K562 (cell line): ENCODE results near the gene C2CD2. TPM values are rescaled to one million over a fixed set of nuclear protein-coding genes. Genes with fewer than 3 reads are reported as not detected.

ENCODE experiments used
- NUFIP1 ChIP-seq: fragments of 450-650 bp; IDR thresholded peaks from 2 replicates; pipeline ENCODE4 v1.6.1; 2018; ENCODE audit not compliant: partially characterized antibody
- PML ChIP-seq: IDR thresholded peaks from 2 replicates; pipeline ENCODE4 v1.6.1; 2012; ENCODE audit warnings: low read length, inconsistent platforms
- RERE ChIP-seq: sonication (generic); formaldehyde crosslinking; IDR thresholded peaks from 2 replicates; pipeline ENCODE4 v1.8.0; 2023; ENCODE audit warnings: missing genetic modification reagents, mild to moderate bottlenecking, borderline replicate concordance
- U2AF2 ChIP-seq: fragments of 200-400 bp; formaldehyde crosslinking; optimal IDR thresholded peaks from 2 replicates; pipeline ENCODE3; 2017; ENCODE audit warnings: low read depth, mild to moderate bottlenecking, low read length
- ZNF780A ChIP-seq: fragments of 250-450 bp; sonication (Bioruptor Pico); IDR thresholded peaks from 2 replicates; pipeline ENCODE4 v1.5.0; 2021; ENCODE audit warnings: mild to moderate bottlenecking
- polyA plus RNA-seq, 8 experiments: library from polyadenylated mRNA; depleted of rRNA in 4 of 8; stranded (reverse) in 5 of 8; unstranded in 3 of 8; fragments of >200 nt; fragmentation: Nextera tagmentation in 2 of 8; fragmentation: Illumina TruSeq in 1 of 8; extraction: Ambion mirVana in 2 of 8; extraction: Trizol in 1 of 8; gene quantifications; 2 replicates each; pipeline versions ENCODE4 v1.2.1 to v1.2.3, GENCODE V29; 2011 to 2014; ENCODE audit warnings: inconsistent platforms in 1 of 8, missing spikeins in 1 of 8
- total RNA-seq, 7 experiments: library from RNA; depleted of rRNA in 6 of 7; stranded (reverse); fragments of >200 nt in 6 of 7; fragmentation: Illumina TruSeq in 2 of 7; extraction: Trizol in 2 of 7; gene quantifications; 2 replicates each; pipeline versions ENCODE4 v1.2.1 to v1.2.3, GENCODE V29; 2011 to 2021; ENCODE audit warnings: low replicate concordance in 1 of 7
- TF ChIP-seq, protein P1 (sequence below): fragments of 250-450 bp; sonication (Bioruptor Pico); IDR thresholded peaks from 2 replicates; pipeline ENCODE4 v1.9.0; 2021; ENCODE audit warnings: mild to moderate bottlenecking, inconsistent platforms
- TF ChIP-seq, protein P2 (sequence below), 2 experiments: fragments of 450-650 bp in 1 of 2; sonication (generic) in 1 of 2; formaldehyde crosslinking in 1 of 2; IDR thresholded peaks; 2 replicates each; pipeline versions ENCODE4 v1.7.1 to v1.9.0; 2016 to 2022; ENCODE audit warnings: inconsistent platforms in 1 of 2, mild to moderate bottlenecking in 1 of 2, missing genetic modification reagents in 1 of 2

Gene C2CD2
- total and polyA plus RNA-seq, 9 of the 15 experiments (the other 6 are each of a cell fraction or from before 2014, with no cell fraction given), result 1.3 to 21.6 (median 12.1) TPM

DNA sequence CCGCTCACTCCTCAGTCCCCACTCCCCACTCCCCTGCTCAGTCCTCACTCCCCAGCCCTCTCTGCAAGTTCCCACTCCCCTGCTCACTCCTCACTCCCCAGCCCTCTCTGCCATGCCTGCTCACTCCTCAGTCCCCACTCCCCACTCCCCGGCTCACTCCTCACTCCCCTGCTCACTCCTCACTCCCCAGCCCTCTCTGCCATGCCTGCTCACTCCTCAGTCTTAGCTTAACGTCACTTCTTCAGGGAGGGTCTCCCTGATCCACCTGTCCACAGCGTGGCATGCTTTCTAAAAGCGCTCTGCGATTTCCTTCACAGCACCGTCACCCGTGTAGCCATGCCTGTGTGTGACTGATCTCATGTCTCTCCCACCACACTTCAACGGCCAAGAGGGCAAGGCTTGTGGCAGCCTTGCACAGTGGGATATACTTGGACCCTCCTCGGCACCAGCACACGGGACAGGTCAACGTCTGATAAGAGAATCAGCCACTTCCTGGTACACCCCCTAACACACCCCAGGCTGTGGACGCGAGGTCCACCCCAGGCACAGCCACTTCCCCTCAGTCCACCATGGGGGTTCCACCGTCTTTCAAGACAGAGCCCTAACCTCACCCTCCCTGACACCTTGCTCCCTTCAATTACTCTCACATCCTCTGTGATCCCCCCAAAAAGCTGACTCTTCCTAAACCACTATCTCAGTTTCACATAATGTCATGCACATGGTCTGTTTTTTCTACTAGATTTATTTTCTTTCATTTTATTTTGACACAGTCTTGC is 88.6 kb downstream of the C2CD2 start (continued):
- TF ChIP-seq RERE (no peak), U2AF2 (no peak), ZNF780A (CRISPR knock-in tag) (no peak), NUFIP1 (no peak), PML (no peak)
- TF ChIP-seq, protein P1, sequence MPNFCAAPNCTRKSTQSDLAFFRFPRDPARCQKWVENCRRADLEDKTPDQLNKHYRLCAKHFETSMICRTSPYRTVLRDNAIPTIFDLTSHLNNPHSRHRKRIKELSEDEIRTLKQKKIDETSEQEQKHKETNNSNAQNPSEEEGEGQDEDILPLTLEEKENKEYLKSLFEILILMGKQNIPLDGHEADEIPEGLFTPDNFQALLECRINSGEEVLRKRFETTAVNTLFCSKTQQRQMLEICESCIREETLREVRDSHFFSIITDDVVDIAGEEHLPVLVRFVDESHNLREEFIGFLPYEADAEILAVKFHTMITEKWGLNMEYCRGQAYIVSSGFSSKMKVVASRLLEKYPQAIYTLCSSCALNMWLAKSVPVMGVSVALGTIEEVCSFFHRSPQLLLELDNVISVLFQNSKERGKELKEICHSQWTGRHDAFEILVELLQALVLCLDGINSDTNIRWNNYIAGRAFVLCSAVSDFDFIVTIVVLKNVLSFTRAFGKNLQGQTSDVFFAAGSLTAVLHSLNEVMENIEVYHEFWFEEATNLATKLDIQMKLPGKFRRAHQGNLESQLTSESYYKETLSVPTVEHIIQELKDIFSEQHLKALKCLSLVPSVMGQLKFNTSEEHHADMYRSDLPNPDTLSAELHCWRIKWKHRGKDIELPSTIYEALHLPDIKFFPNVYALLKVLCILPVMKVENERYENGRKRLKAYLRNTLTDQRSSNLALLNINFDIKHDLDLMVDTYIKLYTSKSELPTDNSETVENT (CRISPR knock-in tag), result no peak
- TF ChIP-seq, protein P2, sequence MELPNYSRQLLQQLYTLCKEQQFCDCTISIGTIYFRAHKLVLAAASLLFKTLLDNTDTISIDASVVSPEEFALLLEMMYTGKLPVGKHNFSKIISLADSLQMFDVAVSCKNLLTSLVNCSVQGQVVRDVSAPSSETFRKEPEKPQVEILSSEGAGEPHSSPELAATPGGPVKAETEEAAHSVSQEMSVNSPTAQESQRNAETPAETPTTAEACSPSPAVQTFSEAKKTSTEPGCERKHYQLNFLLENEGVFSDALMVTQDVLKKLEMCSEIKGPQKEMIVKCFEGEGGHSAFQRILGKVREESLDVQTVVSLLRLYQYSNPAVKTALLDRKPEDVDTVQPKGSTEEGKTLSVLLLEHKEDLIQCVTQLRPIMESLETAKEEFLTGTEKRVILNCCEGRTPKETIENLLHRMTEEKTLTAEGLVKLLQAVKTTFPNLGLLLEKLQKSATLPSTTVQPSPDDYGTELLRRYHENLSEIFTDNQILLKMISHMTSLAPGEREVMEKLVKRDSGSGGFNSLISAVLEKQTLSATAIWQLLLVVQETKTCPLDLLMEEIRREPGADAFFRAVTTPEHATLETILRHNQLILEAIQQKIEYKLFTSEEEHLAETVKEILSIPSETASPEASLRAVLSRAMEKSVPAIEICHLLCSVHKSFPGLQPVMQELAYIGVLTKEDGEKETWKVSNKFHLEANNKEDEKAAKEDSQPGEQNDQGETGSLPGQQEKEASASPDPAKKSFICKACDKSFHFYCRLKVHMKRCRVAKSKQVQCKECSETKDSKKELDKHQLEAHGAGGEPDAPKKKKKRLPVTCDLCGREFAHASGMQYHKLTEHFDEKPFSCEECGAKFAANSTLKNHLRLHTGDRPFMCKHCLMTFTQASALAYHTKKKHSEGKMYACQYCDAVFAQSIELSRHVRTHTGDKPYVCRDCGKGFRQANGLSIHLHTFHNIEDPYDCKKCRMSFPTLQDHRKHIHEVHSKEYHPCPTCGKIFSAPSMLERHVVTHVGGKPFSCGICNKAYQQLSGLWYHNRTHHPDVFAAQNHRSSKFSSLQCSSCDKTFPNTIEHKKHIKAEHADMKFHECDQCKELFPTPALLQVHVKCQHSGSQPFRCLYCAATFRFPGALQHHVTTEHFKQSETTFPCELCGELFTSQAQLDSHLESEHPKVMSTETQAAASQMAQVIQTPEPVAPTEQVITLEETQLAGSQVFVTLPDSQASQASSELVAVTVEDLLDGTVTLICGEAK (IDR thresholded peaks at IDR 0.05), result 0 out of 2 replicates have a peak, but pooled peaks have one; percentile 21
- TF ChIP-seq, protein P2 (CRISPR knock-in tag; IDR thresholded peaks at IDR 0.05), result no peak
